Omental fat pad (tissue), 4 donors: ENCODE data around the gene ERF. TPM values are rescaled to one million over a fixed set of nuclear protein-coding genes. Genes with fewer than 3 reads are reported as not detected.

ENCODE experiments used
- ATAC-seq: fragments of 150-250 bp; one replicate; pipeline ENCODE4 v1.9.1; 2016; ENCODE audit warnings: mild to moderate bottlenecking, moderate library complexity; ENCODE audit not compliant: low FRiP score
- DNase-seq: peaks from one replicate; pipeline ENCODE4 v3.0.0-alpha.2; 2019; ENCODE audit warnings: low spot score
- CTCF ChIP-seq, 3 donors: fragments of 450-650 bp; IDR thresholded peaks; one replicate each; pipeline ENCODE4 v1.5.1; 2016 to 2017; ENCODE audit warnings: antibody characterized with exemption in 3 of 3, mild to moderate bottlenecking in 3 of 3, moderate library complexity in 2 of 3
- total RNA-seq, 4 donors: library from RNA; depleted of rRNA; stranded (reverse); fragments of >200 nt; gene quantifications; one replicate each; pipeline ENCODE4 v1.1.0, GENCODE V29; 2016

ERF gene
- total RNA-seq, 4 donors from 2014 or later, result 21.2 to 52.8 (median 34.8) TPM

- ATAC-seq, result no peak
- TF ChIP-seq CTCF (IDR thresholded peaks at IDR 0.05), result no peak
- DNase-seq, result no peak
These were observed 5.7 kb downstream of the ERF start for GRCh38 chr19:42249149-42249750.

GRCh38 chr19:42248270-42249148 lies 6.4 kb downstream of the ERF start:
- TF ChIP-seq CTCF (IDR thresholded peaks at IDR 0.05), result no peak
- ATAC-seq (no peak), DNase-seq (no peak)

GRCh38 chr19:42247640-42248199 lies 7.2 kb downstream of the ERF start:
- ATAC-seq (no peak), DNase-seq (no peak)
- TF ChIP-seq CTCF (IDR thresholded peaks at IDR 0.05), result no peak

GRCh38 chr19:42246922-42247639 lies 7.8 kb downstream of the ERF start:
- TF ChIP-seq CTCF (IDR thresholded peaks at IDR 0.05), result no peak
- DNase-seq, result no peak
- no peak for ATAC-seq

GRCh38 chr19:42246143-42246921 lies 8.6 kb downstream of the ERF start:
- no peak for ATAC-seq
- no peak for DNase-seq
- TF ChIP-seq CTCF (IDR thresholded peaks at IDR 0.05), result no peak

- TF ChIP-seq CTCF (IDR thresholded peaks at IDR 0.05), result no peak
- DNase-seq (no peak), ATAC-seq (no peak)
These were observed 9.7 kb downstream of the ERF start for GRCh38 chr19:42245231-42245630.
